T follicular helper cell (primary cell): ENCODE measurements around the gene TBXAS1.
"Not testable (repeated sequence)": the region's sequence is repeated elsewhere in the genome, so short reads cannot be mapped to it uniquely, and the experiment has no call there.

Experiments
- DNase-seq: peaks from one replicate; pipeline ENCODE4 v3.0.0-alpha.2; 2020; ENCODE audit warnings: low read depth

The TBXAS1 gene

DNA sequence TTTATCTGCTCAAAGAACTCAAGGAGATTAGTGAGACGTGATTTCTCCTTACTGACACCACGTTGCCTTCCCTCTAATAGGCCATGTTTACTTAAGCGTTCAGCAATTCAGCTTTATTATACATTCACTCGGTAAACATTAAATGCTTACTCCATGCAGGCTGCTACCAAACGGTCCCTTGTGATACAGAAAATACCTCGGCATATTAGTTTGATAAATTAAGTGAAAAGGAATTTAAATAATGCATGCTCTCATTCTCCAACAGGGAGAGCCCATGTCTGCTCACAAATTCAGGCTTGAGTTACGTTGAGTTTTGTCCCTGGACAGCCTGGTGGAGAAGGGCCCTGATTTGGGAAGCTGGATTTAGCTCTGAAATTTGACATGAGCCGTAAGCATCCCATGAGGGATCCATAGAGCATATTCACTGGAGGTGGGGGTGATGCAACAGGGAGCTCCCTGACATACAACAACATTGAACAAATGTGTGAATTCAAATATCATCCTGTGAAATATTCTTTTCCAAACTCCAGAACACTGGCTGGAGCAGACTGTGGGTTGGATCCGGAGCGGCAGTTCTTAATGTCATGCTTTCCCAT lies 86.3 kb downstream of the TBXAS1 start:
- no peak for DNase-seq

DNA sequence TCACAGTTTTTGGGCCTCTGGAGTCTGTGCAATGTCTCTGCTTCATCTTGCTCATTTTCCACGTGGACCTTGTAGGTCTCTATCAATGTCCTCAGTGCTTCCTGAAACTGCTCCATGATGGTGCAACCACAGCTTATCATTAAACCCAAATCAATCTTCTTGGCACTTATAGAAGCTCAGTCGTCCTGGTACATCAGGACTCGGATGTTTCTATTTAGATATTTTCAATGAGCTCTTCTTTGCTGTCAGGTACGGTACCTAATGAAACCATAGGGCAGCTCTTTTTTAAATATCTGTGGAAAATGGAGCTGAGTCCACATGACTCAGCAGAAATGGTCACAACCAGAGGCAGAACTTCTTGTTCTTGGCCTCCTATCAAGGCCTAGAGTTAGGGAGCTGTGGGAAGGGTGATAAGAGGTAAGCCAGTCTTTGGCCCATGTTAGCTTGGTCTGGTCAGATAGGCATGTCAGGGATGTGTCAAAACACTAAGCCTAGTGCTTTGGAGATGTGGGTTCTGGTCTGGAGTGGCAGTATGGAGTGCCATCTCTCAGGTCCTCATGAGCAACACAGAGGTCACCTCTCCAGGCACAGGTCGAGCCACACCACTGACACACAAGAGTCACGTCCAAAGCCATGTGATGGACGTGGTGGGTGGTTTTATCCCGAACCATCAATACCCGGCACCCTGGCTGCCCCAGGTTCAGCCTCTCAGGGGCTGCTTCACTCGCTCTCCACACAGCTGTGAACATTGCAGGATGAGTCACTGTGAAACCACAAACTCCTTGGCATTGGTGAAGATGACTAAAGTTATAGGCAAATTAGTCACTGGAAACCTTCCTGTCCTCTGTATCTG lies 87.0 kb downstream of the TBXAS1 start:
- no peak for DNase-seq

DNA sequence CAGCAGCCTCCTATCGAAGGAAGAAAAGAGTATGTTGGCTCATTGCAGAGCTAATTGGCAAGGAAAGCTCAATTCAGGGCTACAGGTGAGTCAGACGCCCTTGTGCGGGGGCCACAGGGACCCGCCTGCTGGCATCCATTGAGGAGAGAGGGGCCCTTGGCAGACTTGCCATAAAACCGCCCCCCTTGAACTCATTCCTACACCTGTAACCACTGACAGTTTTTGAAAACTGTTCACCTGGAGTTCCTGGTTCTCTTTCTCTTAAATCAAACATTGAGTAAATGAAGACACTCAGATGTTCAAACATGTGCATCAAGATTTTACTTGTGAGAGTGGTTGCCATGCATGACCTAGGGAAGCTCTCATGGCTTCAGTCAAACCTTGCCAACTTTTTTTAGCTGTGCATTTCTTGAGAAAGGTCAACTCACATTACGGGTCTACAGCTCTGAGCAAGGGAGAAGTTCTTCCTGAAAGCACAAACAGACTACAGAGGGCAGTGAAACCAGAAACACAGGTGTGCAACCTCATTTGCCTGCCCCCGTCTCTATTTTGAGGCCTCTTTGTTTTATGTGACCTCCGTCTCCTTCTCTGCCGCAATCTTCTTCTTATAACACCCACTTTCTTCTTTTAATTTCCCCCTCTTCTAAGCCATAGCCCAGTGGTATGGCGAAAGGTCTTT lies 87.8 kb downstream of the TBXAS1 start:
- DNase-seq: no peak

DNA sequence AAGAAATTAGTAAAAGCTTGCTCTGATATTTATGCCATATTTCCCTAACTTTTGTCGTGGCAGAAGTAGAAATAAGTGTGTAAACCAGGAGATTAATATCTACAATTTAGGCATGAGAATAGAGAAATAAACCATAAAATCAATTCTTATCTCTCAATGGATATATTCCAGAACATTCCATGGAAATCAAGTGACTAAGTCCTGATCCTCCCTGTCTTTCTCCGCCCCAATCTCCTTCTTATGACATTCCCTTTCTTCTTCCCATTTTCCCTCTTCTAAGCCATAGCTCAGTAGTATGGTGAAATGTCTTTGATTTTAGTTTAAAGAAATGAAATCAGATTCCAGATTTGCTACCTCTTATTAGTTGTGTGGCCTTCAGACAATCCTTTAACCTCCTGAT lies 88.8 kb downstream of the TBXAS1 start:
- DNase-seq: no peak

DNA sequence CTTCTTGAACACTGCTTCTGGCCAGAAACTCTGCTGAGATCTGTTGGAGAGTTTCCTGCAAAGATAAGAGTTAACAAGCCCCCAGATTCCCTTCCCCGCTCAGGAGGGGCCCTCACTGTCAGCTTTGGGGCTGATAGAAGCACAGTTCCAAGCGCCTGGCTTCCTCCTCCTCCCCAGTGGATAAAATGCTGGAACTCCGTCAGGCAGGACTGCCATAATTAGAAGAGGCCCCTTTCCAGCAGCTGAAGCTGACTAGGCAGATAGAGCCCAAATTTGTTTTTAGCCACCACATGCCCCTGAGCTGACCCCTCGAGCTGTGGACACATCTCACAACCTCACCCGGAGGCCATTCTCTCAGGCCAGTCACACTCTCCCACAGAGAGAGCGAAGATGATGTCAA lies 89.4 kb downstream of the TBXAS1 start:
- no peak for DNase-seq

DNA sequence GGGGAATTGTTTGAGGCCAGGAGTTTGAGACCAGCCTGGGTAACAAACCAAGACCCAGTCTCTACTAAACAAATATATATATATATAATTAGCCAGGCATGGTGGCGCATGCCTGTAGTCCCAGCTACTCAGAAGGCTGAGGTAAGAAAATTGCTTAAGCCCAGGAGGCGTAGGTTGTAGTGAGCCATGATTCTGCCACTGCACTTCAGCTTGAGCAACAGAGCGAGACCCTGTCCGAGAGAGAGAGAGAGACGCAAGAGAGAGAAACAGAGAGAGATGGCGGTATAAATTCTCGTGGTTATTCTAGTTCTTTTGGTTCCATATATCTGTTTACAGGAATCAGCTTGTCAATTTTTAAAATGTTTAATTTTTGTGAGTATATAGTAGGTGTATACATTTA lies 94.0 kb downstream of the TBXAS1 start:
- DNase-seq: no peak

DNA sequence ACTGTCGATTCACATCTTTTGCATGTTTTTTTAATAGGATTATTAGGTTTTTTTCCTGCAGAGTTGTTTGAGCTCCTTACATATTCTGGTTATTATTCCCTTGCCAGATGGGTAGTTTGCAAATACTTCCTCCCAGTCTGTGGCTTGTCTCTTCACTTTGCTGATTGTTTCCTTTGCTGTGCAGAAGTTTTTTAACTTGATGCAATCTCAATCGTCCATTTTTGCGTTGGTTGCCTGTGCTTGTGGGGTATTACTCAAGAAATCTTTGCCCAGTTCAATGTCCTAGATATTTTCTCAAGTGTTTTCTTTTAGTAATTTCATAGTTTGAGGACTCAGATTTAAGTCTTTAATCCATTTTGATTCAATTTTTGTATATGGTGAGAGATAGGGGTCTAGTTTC lies 95.4 kb downstream of the TBXAS1 start:
- DNase-seq: no peak

DNA sequence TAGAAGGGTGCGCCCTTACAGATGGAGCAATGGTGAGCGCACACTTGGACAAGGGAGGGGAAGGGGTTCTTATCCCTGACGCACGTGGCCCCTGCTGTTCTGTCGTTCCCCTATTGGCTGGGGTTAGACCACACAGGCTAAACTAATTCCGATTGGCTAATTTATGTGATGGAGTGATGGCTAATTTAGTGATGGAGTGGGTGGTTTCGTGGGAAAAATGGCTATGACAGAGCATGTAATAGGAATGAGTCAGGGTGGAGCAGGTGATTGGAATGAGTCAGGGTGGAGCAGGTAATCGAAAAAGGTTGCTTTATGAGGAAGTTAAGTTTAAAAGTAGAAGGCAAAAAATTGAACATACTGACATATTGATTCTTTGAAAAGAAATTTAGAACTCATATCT lies 100.2 kb downstream of the TBXAS1 start:
- not testable (repeated sequence) for DNase-seq

DNA sequence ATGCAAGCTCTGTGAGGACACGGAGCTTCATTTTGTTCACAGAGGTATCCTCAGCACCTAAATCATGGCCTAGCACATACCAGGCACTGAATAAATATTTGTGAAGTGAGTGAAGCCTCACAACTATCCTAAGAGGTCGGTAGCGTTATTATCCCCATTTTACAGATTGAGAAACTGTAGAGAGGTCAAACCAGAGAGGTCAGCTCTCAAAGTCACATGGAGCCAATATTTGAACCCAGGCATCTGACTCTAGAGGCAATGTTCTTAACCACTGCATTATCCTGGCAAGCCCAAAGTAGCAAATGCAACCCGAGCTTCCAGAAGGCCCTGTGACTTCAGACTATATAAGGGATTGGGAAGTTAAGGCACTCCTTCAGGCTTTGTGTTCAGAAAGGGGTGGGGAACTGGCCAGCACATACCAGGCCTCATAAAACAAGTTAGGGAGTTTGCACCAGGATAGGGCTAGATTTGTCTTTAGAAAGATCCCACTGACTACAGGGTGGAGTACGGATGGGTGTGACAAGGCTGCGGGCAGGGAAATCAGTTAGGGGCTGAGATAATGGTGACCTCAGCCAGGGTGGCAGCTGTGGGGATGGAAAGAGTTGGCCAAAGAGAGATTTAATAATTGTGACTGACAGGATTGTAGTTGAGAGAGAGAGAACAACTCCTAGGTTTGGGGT lies 101.4 kb downstream of the TBXAS1 start:
- no peak for DNase-seq

DNA sequence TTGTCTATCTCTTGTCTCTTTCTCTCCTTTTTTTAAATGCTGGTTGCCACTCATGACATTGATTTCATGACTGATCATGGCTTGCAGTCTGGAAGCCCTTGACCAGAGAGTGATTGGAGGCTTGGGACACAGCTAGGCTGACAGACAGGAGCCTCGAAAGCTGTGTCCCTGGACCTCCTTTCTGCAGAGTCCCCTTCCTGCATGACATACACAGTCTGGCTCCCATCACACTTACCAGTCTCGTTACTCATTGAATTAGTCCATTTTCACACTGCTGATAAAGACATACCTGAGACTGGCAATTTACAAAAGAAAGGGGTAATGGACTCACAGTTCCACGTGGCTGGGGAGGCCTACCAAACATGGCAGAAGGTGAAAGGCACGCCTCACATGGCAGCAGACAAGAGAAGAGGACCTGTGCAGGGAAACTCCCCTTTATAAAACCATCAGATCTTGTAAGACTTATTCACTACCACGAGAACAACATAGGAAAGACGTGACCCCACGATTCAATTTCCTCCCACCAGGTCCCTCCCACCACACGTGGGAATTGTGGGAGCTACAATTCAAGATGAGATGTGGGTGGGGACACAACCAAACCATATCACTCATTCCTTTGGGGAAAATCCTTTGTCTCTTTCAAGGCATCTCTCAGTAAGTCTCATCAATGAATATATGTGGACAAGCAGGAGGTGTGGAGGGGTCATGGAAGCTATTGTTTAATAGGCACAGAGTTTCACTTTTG lies 102.3 kb downstream of the TBXAS1 start:
- no peak for DNase-seq

DNA sequence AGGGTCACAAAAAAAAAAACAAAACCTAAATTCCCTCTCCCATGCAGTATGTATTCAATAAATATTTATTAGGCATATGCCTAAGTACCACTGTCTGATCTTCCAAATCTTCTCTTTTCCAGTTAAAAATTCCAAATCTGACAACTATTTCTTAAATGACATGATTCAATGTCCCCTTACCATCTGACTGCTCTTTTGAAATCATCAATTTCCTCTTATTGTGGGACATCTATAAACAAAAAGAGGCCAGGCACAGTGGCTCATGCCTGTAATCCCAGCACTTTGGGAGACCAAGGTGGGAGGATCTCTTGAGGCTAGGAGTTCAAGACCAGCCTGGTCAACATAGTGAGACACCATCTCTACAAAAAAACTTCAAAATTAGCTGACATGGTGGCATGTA lies 103.5 kb downstream of the TBXAS1 start:
- no peak for DNase-seq

DNA sequence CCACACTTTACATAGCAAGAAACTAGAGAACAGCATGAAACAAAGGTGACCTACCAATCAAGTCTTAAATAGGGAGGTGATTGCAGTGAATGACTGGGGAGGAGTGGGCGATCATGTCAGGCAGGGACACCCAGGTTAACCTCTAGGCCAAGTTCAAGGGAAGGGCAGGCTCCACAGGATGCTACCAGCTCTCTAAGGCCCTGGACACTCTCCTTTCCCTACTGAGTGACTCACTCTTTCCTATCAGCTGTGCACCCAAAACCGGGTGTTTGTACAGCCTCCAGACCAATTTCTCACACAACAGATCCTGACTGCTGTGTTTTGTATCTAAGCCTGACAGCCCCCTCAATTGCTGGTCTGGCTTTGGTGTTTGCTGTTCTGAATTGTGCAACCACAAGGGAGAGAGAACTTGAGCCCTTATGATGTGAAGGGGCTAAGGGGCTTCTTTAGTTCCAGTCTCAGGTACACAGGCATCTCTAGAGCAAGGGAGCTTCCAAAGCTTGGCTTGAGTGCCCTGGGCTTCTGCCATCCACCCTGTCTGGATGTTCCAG lies 107.8 kb downstream of the TBXAS1 start:
- no peak for DNase-seq

DNA sequence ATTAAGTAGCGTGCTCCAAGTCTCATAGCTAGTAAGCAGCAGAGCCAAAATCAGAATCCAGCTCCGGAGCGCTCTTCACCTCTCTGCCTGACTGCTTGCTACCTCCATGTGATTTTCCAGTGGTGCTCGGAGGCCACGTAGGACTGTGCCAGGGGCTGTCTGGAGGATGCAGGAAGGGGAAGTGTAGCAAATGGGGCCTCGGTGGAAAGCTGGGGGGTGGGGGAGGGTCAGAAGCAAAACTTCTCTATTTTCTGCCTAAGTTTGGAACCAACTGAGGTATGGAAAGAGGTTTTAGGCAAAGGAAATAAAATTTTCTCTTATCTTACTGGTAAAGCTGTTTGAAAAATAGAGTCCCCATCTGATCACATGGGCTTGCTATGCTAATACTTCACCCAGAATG lies 108.7 kb downstream of the TBXAS1 start:
- no peak for DNase-seq

DNA sequence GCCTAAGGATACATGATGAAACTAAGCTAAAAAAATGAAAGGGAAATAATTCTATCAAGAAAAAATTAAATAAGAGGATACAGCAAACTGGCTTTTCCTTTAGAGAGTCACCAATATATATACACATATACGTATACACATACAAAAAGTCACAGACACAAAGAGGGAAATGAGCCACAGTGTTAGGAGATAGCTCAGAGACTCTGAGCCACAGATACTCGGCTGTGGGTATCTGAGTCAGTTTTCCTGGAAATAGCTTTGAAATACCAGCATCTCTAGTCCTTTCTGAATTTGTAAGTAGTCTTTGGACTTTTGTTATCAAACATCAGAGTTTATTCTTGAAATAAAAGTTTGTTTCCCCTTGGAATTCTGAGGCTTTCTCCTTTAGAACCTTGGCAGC lies 111.8 kb downstream of the TBXAS1 start:
- DNase-seq: no peak

DNA sequence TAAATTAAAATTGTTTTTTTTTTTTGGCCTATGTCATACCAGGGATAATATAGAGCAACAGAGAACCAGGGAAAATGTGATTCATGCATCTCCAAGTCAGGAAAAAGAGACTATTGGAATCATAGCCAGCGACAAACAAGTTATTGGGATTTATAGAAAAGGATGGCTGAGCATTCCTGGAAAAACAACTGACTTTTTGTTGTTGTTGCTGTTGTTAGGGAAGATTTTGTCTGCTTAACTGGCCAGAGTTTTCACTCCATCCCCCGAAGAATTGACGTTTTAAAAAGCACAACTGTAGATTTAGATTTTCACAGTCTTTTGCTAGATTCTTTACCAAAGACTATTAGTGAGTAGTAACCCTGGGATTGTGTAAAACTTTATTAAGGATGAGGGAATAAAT lies 112.4 kb downstream of the TBXAS1 start:
- DNase-seq: no peak

DNA sequence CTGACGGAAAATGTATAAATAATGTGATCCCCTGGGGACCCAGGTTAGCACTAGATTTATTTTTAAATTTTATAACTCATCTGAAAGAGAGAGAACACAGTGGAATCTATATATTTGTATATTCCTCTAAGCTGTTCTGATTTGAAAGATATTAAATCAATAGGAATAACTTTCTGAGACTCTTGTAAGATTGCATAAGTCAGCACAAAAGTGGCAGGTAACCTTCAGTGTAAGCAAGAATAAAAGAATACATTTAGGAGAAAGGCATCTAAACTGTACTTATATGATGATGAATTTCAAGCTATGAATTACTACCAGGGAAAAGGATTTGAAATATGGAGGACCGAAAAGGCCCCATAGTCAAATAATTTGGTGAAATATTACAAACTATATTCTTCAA lies 112.8 kb downstream of the TBXAS1 start:
- no peak for DNase-seq

DNA sequence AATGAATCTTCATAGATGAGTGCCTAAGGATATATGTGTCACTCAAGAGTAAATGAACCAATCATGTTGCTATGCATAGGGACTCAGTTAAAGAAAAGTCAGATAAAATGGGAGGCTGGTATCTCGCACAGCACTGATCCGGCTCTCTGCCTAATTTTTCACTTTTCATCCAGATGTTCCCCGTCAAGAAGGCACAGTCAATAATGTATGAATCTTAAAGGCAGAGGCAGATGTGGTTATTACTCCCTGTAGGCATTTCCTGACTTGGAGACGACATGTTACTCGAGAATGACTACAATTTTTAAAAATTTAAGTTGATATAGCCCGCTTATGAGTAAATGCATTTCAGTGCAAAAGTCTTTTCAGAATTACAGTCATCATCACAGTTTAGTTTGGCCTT lies 113.6 kb downstream of the TBXAS1 start:
- no peak for DNase-seq

DNA sequence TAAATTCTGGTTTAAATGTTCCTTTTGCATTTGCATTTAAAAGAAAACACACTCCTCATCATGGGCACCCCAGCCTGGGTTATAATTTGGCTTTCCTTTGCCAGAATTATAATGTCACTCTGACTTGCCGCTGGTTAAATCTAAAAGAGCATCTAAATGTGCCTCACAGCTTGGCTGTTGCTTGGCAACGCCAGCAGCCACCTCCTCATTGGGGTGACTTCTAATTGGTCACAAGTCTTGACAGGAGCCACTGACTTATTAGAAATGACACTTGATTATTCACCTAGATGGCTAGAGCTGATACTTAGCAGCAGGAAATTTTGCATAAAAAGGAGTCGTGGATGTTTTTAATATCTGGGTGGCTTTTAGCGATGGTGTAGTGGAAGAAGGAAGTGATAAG lies 114.3 kb downstream of the TBXAS1 start:
- no peak for DNase-seq

DNA sequence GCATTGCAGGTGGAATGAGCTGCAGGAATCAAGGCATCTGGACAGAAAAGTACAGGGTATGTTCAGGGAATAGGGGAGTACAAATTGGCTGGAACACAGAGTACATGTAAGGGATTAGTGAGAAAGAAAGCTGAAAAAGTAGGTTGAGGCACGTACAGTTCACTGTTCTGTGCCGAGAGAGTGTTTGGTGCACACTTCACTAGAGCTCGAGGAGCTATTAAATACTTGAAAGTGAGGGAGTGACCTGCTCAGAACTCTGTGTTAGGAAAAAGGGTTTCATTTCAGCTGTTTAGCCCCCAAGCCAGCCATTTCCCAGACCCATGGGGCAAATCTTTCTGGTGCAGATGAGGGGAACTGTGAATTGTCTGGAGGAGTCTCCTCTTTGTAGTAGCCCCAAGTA lies 115.2 kb downstream of the TBXAS1 start:
- DNase-seq: no peak

DNA sequence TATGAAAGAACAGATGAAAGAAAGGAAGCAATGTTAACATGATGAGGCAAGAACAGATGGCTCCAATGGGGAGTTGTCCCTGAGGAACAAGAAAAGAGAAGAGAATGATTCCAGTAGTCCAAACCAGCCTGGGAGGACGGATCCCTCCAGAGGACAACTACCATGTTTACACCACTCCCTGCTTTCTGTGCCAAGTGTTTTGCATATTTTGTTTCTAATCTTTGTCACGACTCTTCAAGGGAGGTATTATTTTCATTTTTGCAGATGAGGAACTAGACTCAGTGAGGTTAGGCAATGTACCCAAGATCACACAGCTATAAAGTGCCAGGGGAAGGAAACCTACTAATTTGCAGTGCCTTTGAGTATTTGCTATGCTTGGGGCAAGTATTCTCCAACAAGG lies 117.5 kb downstream of the TBXAS1 start:
- no peak for DNase-seq

DNA sequence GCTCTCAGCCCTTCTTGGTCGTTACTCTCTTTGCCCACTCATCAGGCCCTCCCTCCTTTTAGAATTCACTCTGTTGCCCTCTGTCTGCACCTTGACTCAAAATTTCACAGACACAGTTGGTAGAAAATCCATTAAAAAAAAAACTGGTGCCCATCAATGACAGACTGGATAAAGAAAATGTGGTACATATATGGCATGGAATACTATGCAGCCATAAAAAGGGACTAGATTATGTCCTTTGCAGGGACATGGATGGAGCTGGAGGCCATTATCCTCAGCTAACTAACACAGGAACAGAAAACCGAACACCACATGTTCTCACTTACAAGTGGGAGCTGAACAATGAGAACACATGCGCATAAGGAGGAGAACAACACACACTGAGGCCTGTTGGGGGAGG lies 118.0 kb downstream of the TBXAS1 start:
- DNase-seq: no peak

DNA sequence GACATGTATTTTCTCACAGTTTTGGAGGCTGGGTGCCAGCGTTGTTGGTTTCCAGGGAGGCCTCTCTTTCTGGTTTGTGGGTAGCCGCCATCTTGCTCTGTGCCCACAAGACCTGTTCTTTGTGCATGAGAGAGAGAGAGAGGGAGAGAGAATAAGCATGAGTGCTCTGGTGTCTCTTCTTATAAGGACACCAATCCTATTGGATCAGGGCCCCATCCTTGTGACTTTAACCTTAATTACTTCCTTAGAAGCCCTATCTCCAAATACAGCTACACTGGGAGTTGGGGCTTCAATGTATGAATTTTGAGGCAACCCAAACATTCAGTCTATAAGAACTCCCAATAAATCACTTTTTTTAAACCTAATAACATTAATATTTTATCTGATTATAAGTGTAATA lies 119.1 kb downstream of the TBXAS1 start:
- DNase-seq: no peak
